CD4-positive, alpha-beta T cell treated with Interleukin-6 for 4 hours (primary cell): Measurements from ENCODE around the gene SCLY.
"Not testable (repeated sequence)": the region's sequence is repeated elsewhere in the genome, so short reads cannot be mapped to it uniquely, and the experiment has no call there.

ENCODE experiments used
- DNase-seq: peaks from one replicate; pipeline ENCODE4 v3.0.0-alpha.2; 2020; ENCODE audit warnings: mixed read lengths

SCLY gene

GRCh38 chr2:238114851-238115660 is 54.3 kb downstream of the SCLY start:
- DNase-seq = no peak

- DNase-seq = not testable (repeated sequence)
Measured at GRCh38 chr2:238115709-238116108, 54.9 kb downstream of the SCLY start.

GRCh38 chr2:238116298-238117198 is 55.7 kb downstream of the SCLY start:
- DNase-seq = no peak

- DNase-seq = no peak
Measured at GRCh38 chr2:238117199-238118154, 56.7 kb downstream of the SCLY start.

GRCh38 chr2:238119756-238120462 is 59.1 kb downstream of the SCLY start:
- no peak for DNase-seq

- no peak for DNase-seq
Measured at GRCh38 chr2:238120463-238121298, 59.9 kb downstream of the SCLY start.

GRCh38 chr2:238121511-238122286 is 60.9 kb downstream of the SCLY start:
- no peak for DNase-seq

- DNase-seq = no peak
Measured at GRCh38 chr2:238122287-238123217, 61.8 kb downstream of the SCLY start.

GRCh38 chr2:238123218-238123971 is 62.6 kb downstream of the SCLY start:
- no peak for DNase-seq

GRCh38 chr2:238123991-238124470 is 63.2 kb downstream of the SCLY start:
- no peak for DNase-seq

- no peak for DNase-seq
Measured at GRCh38 chr2:238124488-238125126, 63.8 kb downstream of the SCLY start.

- no peak for DNase-seq
Measured at GRCh38 chr2:238125127-238125885, 64.5 kb downstream of the SCLY start.

- no peak for DNase-seq
Measured at GRCh38 chr2:238126338-238126737, 65.5 kb downstream of the SCLY start.

- no peak for DNase-seq
Measured at GRCh38 chr2:238126775-238127164, 66.0 kb downstream of the SCLY start.

GRCh38 chr2:238127165-238128060 is 66.6 kb downstream of the SCLY start:
- no peak for DNase-seq

GRCh38 chr2:238128061-238128440 is 67.2 kb downstream of the SCLY start:
- no peak for DNase-seq
